Suprapubic skin (tissue), 4 donors: Measurements from ENCODE around the gene TMEM272. TPM values are rescaled to one million over a fixed set of nuclear protein-coding genes. Genes with fewer than 3 reads are reported as not detected.

Source experiments
- DNase-seq, 2 donors: peaks; one replicate each; pipeline ENCODE4 v3.0.0-alpha.2; 2019; ENCODE audit warnings: low spot score in 2 of 2
- H3K27ac ChIP-seq: fragments of 200-600 bp; sonication (generic); one replicate; pipeline ENCODE4 v1.5.1; 2019
- H3K27me3 ChIP-seq: fragments of 200-600 bp; sonication (generic); one replicate; pipeline ENCODE4 v1.5.1; 2019
- H3K36me3 ChIP-seq: fragments of 200-600 bp; sonication (generic); one replicate; pipeline ENCODE4 v1.5.1; 2019
- H3K4me1 ChIP-seq: fragments of 200-600 bp; sonication (generic); one replicate; pipeline ENCODE4 v1.5.1; 2019
- H3K4me3 ChIP-seq: fragments of 200-600 bp; sonication (generic); one replicate; pipeline ENCODE4 v1.5.1; 2019; ENCODE audit warnings: mild to moderate bottlenecking
- H3K9me3 ChIP-seq: fragments of 200-600 bp; sonication (generic); one replicate; pipeline ENCODE4 v1.5.1; 2019
- EP300 ChIP-seq: sonication (generic); formaldehyde crosslinking; IDR thresholded peaks from one replicate; pipeline ENCODE4 v1.6.1; 2017; ENCODE audit warnings: antibody characterized with exemption
- POLR2A ChIP-seq, 2 donors: fragments of 450-650 bp; IDR thresholded peaks; one replicate each; pipeline ENCODE4 v1.6.1; 2017; ENCODE audit warnings: antibody characterized with exemption in 2 of 2, mild to moderate bottlenecking in 2 of 2, moderate library complexity in 2 of 2
- POLR2AphosphoS5 ChIP-seq, 3 donors: sonication (generic); formaldehyde crosslinking; IDR thresholded peaks; one replicate each; pipeline ENCODE4 v1.6.1; 2017; ENCODE audit warnings: antibody characterized with exemption in 3 of 3
- WGBS: methylation state at CpG from one replicate; pipeline ENCODE4 v1.1.5; 2018; 5-methylcytosine and 5-hydroxymethylcytosine counted together
- total RNA-seq, 4 donors: library from RNA; depleted of rRNA; stranded (reverse); fragments of >200 nt; gene quantifications; one replicate each; pipeline ENCODE4 v1.1.0, GENCODE V29; 2016
- TF ChIP-seq, protein P1 (sequence below), 2 donors: fragments of 200-600 bp in 1 of 2; fragments of 450-650 bp in 1 of 2; sonication (generic) in 1 of 2; IDR thresholded peaks; one replicate each; pipeline ENCODE4 v1.5.1; 2016 to 2019; ENCODE audit warnings: antibody characterized with exemption in 2 of 2, mild to moderate bottlenecking in 1 of 2, moderate library complexity in 1 of 2

TMEM272 gene
- total RNA-seq, 4 donors from 2014 or later: 0.13 to 0.24 (median 0.17) TPM; not detected in 1

GRCh38 chr13:51780099-51780498, 64.9 kb downstream of the TMEM272 start:
- Histone ChIP-seq H3K4me3 (no peak overlapping the region), H3K27ac (no peak overlapping the region), H3K9me3 (no peaks in the 10 kb centered on the region), H3K27me3 (no peaks in the 10 kb centered on the region), H3K36me3 (no peaks in the 10 kb centered on the region), H3K4me1 (peaks cover 11% of the 10 kb centered on the region)
- no peak for DNase-seq
- 74% methylated on average over 3 of the region's 3 CpGs for WGBS
- TF ChIP-seq EP300 (no peak), POLR2AphosphoS5 (IDR thresholded peaks at IDR 0.05) (no peak), POLR2A (IDR thresholded peaks at IDR 0.05) (no peak)
- TF ChIP-seq, protein P1, sequence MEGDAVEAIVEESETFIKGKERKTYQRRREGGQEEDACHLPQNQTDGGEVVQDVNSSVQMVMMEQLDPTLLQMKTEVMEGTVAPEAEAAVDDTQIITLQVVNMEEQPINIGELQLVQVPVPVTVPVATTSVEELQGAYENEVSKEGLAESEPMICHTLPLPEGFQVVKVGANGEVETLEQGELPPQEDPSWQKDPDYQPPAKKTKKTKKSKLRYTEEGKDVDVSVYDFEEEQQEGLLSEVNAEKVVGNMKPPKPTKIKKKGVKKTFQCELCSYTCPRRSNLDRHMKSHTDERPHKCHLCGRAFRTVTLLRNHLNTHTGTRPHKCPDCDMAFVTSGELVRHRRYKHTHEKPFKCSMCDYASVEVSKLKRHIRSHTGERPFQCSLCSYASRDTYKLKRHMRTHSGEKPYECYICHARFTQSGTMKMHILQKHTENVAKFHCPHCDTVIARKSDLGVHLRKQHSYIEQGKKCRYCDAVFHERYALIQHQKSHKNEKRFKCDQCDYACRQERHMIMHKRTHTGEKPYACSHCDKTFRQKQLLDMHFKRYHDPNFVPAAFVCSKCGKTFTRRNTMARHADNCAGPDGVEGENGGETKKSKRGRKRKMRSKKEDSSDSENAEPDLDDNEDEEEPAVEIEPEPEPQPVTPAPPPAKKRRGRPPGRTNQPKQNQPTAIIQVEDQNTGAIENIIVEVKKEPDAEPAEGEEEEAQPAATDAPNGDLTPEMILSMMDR (IDR thresholded peaks at IDR 0.05): no peak

DNA sequence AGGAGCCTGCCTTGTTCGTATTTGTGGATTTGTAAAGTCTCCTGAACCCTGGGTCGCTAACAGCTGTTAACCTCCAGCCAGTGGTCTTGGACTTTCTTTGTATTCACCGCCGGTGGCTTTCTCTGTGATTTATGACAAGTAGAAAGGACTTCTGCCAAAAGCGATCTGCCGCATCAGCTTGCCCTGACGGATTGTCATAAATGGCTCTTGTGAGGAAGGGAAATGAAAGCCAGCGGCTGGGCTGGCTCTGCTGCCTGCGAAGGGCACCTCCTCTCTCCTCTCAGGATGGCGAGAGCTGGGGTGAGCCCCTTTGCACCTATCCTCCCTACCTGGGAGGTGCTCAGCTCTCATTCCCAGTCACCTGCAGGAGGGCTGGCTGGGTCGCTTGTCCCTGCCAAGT, 66.6 kb downstream of the TMEM272 start:
- H3K4me1 ChIP-seq: peaks cover 11% of the 10 kb centered on the region
- no peak overlapping the region for H3K27ac ChIP-seq
- H3K36me3 ChIP-seq: no peaks in the 10 kb centered on the region
- TF ChIP-seq, protein P1 (IDR thresholded peaks at IDR 0.05): no peak
- TF ChIP-seq POLR2AphosphoS5 (IDR thresholded peaks at IDR 0.05): no peak
- TF ChIP-seq EP300: no peak
- no peaks in the 10 kb centered on the region for H3K27me3 ChIP-seq
- no peak for DNase-seq
- H3K4me3 ChIP-seq: no peak overlapping the region
- 58% methylated on average over 9 of the region's 11 CpGs for WGBS
- H3K9me3 ChIP-seq: no peaks in the 10 kb centered on the region

DNA sequence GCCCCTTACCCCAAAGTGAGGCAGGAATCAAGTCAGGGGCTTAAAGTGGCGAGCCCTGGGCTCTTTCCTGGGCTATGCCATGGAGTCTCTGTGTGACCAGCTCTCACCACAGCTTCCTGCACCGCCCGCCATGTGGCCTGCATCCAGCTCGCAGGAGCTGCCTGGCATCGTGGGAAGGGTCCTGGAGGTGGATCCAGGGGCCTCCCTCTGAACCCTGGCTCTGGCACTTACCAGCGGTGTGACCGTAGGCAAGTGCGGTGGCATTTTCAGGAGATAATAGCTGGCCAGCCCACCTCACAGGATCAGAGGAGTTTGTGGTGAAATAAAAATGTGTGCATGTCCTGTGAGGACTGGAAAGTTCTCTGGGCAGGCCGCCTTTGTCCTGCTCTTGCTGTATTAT, 67.1 kb downstream of the TMEM272 start:
- H3K9me3 ChIP-seq: no peaks in the 10 kb centered on the region
- TF ChIP-seq EP300 (no peak), POLR2A (IDR thresholded peaks at IDR 0.05) (no peak), POLR2AphosphoS5 (IDR thresholded peaks at IDR 0.05) (no peak)
- TF ChIP-seq, protein P1 (IDR thresholded peaks at IDR 0.05): no peak
- no peaks in the 10 kb centered on the region for H3K36me3 ChIP-seq
- no peak overlapping the region for H3K4me3 ChIP-seq
- 84% methylated on average over 6 of the region's 9 CpGs for WGBS
- no peak for DNase-seq
- peaks cover 11% of the 10 kb centered on the region for H3K4me1 ChIP-seq
- H3K27ac ChIP-seq: no peak overlapping the region
- no peaks in the 10 kb centered on the region for H3K27me3 ChIP-seq

DNA sequence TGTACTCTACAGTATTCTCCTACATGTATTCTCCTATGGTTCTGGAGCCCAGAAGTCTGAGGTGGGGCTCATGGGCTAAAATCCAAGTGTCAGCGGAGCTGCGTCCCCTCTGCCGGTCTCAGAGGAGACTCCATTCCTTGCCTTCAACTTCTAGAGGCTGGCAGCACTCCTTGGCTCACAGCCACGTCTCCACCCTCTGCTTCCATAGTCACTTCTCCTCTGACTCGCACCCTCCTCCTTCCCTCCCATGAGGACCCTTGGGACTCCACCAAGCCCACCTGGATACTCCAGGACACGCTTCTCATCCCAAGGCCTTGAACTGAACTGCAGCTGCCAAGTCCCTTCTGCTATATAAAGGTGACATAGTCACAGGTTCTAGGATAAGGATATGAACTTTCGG, 68.8 kb downstream of the TMEM272 start:
- DNase-seq: no peak
- no peak overlapping the region for H3K27ac ChIP-seq
- TF ChIP-seq, protein P1 (IDR thresholded peaks at IDR 0.05): no peak
- TF ChIP-seq POLR2A (IDR thresholded peaks at IDR 0.05) (no peak), POLR2AphosphoS5 (IDR thresholded peaks at IDR 0.05) (no peak), EP300 (no peak)
- H3K9me3 ChIP-seq: no peaks in the 10 kb centered on the region
- H3K27me3 ChIP-seq: no peaks in the 10 kb centered on the region
- no peaks in the 10 kb centered on the region for H3K36me3 ChIP-seq
- no peak overlapping the region for H3K4me3 ChIP-seq
- H3K4me1 ChIP-seq: peaks cover 18% of the 10 kb centered on the region
- WGBS: 81% methylated on average over 7 of the region's 7 CpGs

DNA sequence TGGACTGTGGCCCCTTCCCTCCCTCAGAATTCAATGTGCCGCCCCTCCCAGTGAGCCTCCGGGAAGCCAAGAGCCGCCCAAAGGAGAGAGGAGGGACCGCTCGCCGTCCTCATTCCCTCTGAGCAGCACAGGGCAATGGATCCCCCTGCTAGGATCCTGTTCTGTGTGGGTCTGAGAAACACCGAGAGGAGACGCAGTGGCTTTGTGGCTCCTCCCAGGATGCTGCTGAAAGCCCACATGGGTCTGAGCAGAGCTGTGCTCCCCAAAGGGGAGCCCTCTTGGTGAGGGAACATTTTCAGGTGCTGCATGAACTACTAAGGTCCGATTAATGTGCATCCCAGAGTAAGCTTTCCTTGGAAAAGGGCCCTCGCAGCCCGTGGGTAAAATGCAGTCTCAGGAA, 71.5 kb downstream of the TMEM272 start:
- Histone ChIP-seq H3K27me3 (no peaks in the 10 kb centered on the region), H3K9me3 (no peaks in the 10 kb centered on the region), H3K27ac (no peak overlapping the region), H3K4me1 (peaks cover 35% of the 10 kb centered on the region), H3K36me3 (no peaks in the 10 kb centered on the region), H3K4me3 (no peak overlapping the region)
- 84% methylated on average over 8 of the region's 11 CpGs for WGBS
- TF ChIP-seq, protein P1 (IDR thresholded peaks at IDR 0.05): no peak
- no peak for TF ChIP-seq EP300
- no peak for TF ChIP-seq POLR2AphosphoS5 (IDR thresholded peaks at IDR 0.05)
- TF ChIP-seq POLR2A (IDR thresholded peaks at IDR 0.05): no peak
- no peak for DNase-seq
